Osteoblast (primary cell): ENCODE data around the gene B2M. TPM values are rescaled to one million over a fixed set of nuclear protein-coding genes. Genes with fewer than 3 reads are reported as not detected.

ENCODE experiments used
- DNase-seq: peaks from one replicate; pipeline ENCODE4 v3.0.0; 2011; ENCODE audit warnings: low spot score, mixed read lengths; ENCODE audit not compliant: insufficient read length; ENCODE audit errors: missing footprints
- H2AFZ ChIP-seq: 2 replicates; pipeline ENCODE4 v1.6.0; 2011; ENCODE audit warnings: mild to moderate bottlenecking, low read length
- H3K27ac ChIP-seq: 2 replicates; pipeline ENCODE4 v1.5.1; 2011; ENCODE audit warnings: mild to moderate bottlenecking, low read depth, low read length, moderate library complexity
- H3K27me3 ChIP-seq: 2 replicates; pipeline ENCODE4 v1.6.0; 2012; ENCODE audit warnings: mild to moderate bottlenecking, control low read depth, inconsistent platforms, low read length, moderate library complexity; ENCODE audit not compliant: insufficient read depth
- H3K36me3 ChIP-seq: 2 replicates; pipeline ENCODE4 v1.5.1; 2011; ENCODE audit warnings: mild to moderate bottlenecking, low read length, control low read depth, moderate library complexity; ENCODE audit not compliant: insufficient read depth
- H3K4me1 ChIP-seq: 2 replicates; pipeline ENCODE4 v1.5.1; 2011; ENCODE audit warnings: mild to moderate bottlenecking, low read length, control low read depth, moderate library complexity; ENCODE audit not compliant: insufficient read depth
- H3K4me2 ChIP-seq: 2 replicates; pipeline ENCODE4 v1.6.0; 2011; ENCODE audit warnings: mild to moderate bottlenecking, low read length; ENCODE audit not compliant: insufficient read depth
- H3K4me3 ChIP-seq: fragments of 200-600 bp; sonication (generic); 3 replicates; pipeline ENCODE4 v1.5.1; 2012; ENCODE audit warnings: mild to moderate bottlenecking, low read length, inconsistent platforms; ENCODE audit not compliant: insufficient read depth
- H3K79me2 ChIP-seq: 2 replicates; pipeline ENCODE4 v1.6.0; 2012; ENCODE audit warnings: mild to moderate bottlenecking, low read length, control low read depth, inconsistent platforms; ENCODE audit not compliant: insufficient read depth
- H3K9me3 ChIP-seq: 2 replicates; pipeline ENCODE4 v1.5.1; 2011; ENCODE audit warnings: low read depth, low read length, control low read depth
- H4K20me1 ChIP-seq: 2 replicates; pipeline ENCODE4 v1.6.0; 2012; ENCODE audit warnings: mild to moderate bottlenecking, low read length, control low read depth; ENCODE audit not compliant: insufficient read depth
- total RNA-seq: library from RNA; depleted of rRNA; stranded (reverse); fragments of >200 nt; gene quantifications from 2 replicates; pipeline ENCODE4 v1.2.3, GENCODE V29; 2012
- TF ChIP-seq, protein P1 (sequence below): IDR thresholded peaks from 2 replicates; pipeline ENCODE4 v1.5.1; 2011; ENCODE audit warnings: mild to moderate bottlenecking, low read depth, low read length, moderate library complexity; ENCODE audit errors: extremely low read depth

Gene B2M
- 3,371 and 4,170 TPM in 2 replicates for total RNA-seq

DNA sequence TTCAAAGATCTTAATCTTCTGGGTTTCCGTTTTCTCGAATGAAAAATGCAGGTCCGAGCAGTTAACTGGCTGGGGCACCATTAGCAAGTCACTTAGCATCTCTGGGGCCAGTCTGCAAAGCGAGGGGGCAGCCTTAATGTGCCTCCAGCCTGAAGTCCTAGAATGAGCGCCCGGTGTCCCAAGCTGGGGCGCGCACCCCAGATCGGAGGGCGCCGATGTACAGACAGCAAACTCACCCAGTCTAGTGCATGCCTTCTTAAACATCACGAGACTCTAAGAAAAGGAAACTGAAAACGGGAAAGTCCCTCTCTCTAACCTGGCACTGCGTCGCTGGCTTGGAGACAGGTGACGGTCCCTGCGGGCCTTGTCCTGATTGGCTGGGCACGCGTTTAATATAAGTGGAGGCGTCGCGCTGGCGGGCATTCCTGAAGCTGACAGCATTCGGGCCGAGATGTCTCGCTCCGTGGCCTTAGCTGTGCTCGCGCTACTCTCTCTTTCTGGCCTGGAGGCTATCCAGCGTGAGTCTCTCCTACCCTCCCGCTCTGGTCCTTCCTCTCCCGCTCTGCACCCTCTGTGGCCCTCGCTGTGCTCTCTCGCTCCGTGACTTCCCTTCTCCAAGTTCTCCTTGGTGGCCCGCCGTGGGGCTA is at the start of gene B2M, which contains the start of gene PATL2:
Gene B2M (plus strand): TSS at position 422 of the 647 bp plus-strand sequence. CDS start 30 bp downstream, at position 452.
Gene PATL2 (minus strand): TSS at position 228 of the 647 bp plus-strand sequence. CDS start 34,833 bp downstream, outside the sequence.
- DNase-seq: peak; percentile 95
- no peaks in the 10 kb centered on the region for H3K9me3 ChIP-seq
- peak within 1 kb of the TSS; percentile 100 for H3K4me3 ChIP-seq
- peaks cover 43% of the 10 kb centered on the region for H4K20me1 ChIP-seq
- H3K36me3 ChIP-seq: peaks cover 16% of the 10 kb centered on the region
- H3K27ac ChIP-seq: peak within 1 kb of the TSS; percentile 92
- TF ChIP-seq, protein P1, sequence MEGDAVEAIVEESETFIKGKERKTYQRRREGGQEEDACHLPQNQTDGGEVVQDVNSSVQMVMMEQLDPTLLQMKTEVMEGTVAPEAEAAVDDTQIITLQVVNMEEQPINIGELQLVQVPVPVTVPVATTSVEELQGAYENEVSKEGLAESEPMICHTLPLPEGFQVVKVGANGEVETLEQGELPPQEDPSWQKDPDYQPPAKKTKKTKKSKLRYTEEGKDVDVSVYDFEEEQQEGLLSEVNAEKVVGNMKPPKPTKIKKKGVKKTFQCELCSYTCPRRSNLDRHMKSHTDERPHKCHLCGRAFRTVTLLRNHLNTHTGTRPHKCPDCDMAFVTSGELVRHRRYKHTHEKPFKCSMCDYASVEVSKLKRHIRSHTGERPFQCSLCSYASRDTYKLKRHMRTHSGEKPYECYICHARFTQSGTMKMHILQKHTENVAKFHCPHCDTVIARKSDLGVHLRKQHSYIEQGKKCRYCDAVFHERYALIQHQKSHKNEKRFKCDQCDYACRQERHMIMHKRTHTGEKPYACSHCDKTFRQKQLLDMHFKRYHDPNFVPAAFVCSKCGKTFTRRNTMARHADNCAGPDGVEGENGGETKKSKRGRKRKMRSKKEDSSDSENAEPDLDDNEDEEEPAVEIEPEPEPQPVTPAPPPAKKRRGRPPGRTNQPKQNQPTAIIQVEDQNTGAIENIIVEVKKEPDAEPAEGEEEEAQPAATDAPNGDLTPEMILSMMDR: no peak
- H3K27me3 ChIP-seq: no peaks in the 10 kb centered on the region
- peaks cover 17% of the 10 kb centered on the region for H3K4me1 ChIP-seq
- peak within 1 kb of the TSS; percentile 97 for H2AFZ ChIP-seq
- peaks cover 61% of the 10 kb centered on the region for H3K79me2 ChIP-seq
- H3K4me2 ChIP-seq: peak within 1 kb of the TSS; percentile 96

DNA sequence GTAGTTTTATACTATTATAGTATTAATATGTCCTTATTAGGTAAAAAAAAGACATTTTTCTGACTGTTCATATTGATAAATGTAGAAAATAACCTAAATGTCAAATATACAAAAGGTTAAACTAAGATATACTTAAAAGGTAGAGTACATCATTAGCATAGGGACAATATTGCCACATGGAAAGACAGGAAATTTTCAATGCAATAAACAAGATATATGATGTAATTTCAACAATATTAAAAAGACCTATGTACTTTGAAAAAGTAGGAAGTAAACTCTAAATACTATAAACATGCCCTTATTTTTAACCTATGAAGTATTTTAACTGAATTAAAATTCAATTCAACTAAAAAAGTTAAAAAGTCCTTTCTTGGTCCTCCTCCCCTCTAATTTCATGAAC is 49.7 kb upstream of the B2M start:
- Histone ChIP-seq H3K4me2 (peak overlapping the region; percentile 99), H4K20me1 (no peaks in the 10 kb centered on the region), H3K36me3 (peaks cover 16% of the 10 kb centered on the region), H3K27ac (no peak overlapping the region), H3K4me1 (peaks cover 16% of the 10 kb centered on the region), H3K4me3 (no peak overlapping the region), H3K9me3 (no peaks in the 10 kb centered on the region), H2AFZ (no peak overlapping the region), H3K27me3 (no peaks in the 10 kb centered on the region), H3K79me2 (peaks cover 32% of the 10 kb centered on the region)
- DNase-seq: no peak
- TF ChIP-seq, protein P1: no peak

DNA sequence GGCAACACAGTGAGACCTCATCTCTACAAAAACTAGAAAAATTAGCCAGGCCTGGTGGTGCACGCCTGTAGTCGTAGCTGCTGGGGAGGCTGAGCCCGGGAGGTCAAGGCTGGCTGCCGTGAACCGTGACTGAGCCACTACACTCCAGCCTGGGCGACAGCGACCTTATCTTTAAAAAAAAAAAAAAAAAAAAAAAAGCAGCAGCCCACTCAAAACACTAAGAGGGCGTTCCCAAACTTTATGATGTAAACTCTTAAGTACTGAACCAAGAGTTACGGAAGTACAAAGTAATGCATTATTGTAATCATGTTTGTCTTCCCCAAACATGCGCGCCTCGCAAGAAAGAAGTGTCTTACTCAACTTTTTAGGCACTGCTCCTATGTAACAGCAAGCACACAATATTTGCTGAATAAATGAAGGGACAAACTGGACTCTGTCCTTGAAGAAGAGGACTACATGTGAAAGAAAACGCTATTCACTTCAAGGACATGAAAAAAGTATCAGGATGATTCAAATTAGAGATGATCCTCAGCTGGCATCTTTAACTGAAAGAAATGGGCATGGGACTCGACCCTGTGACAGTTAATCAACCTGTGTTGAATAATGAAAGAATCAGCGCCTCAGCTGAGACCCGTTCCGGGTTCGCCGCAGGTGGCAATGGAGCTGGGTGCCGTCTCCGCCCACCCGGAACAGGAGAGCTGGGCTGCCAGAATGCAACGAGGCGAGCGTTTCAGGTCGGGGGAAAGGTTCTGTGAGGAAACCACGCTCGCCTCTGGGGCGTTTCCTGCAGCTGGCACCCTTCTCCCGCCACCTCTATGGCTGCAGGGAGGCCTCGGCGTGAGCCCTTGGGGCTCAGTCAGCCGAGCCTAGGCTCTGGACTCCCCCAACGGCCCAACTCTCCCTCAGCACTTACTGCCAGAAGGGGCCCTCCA is 48.6 kb upstream of the B2M start:
- no peak for DNase-seq
- Histone ChIP-seq H3K79me2 (peaks cover 32% of the 10 kb centered on the region), H3K4me2 (peak overlapping the region; percentile 99), H2AFZ (peak overlapping the region; percentile 98), H3K36me3 (peaks cover 10% of the 10 kb centered on the region), H3K4me1 (peaks cover 16% of the 10 kb centered on the region), H3K27ac (peak overlapping the region; percentile 83), H3K27me3 (no peaks in the 10 kb centered on the region), H3K4me3 (peak overlapping the region; percentile 96), H4K20me1 (no peaks in the 10 kb centered on the region), H3K9me3 (no peaks in the 10 kb centered on the region)
- TF ChIP-seq, protein P1: no peak
